Right atrium auricular region (tissue), 2 donors: Measurements from ENCODE around the gene POLD4. TPM values are rescaled to one million over a fixed set of nuclear protein-coding genes. Genes with fewer than 3 reads are reported as not detected.

Experiments
- DNase-seq: peaks from one replicate; pipeline ENCODE4 v3.0.0-alpha.2; 2019; ENCODE audit warnings: low spot score
- H3K27ac ChIP-seq, 2 donors: fragments of 200-600 bp; sonication (generic); 1 replicate in 1 of 2; 2 replicates in 1 of 2; pipeline ENCODE4 v1.5.1; 2016 to 2019
- H3K27me3 ChIP-seq, 2 donors: fragments of 200-600 bp; sonication (generic); one replicate each; pipeline versions ENCODE4 v1.5.1 to v1.6.0; 2017 to 2019
- H3K36me3 ChIP-seq: fragments of 200-600 bp; sonication (generic); one replicate; pipeline ENCODE4 v1.5.1; 2016
- H3K4me1 ChIP-seq, 2 donors: fragments of 200-600 bp; sonication (generic); one replicate each; pipeline versions ENCODE4 v1.5.1 to v1.6.0; 2017 to 2019
- H3K4me3 ChIP-seq, 2 donors: fragments of 200-600 bp; sonication (generic); 1 replicate in 1 of 2; 2 replicates in 1 of 2; pipeline ENCODE4 v1.5.1; 2017 to 2019; ENCODE audit warnings: mild to moderate bottlenecking in 1 of 2, moderate library complexity in 1 of 2
- H3K9me3 ChIP-seq, 2 donors: fragments of 200-600 bp; sonication (generic); one replicate each; pipeline ENCODE4 v1.5.1; 2019
- total RNA-seq, 2 donors: library from RNA; depleted of rRNA; stranded (reverse); fragments of >200 nt; gene quantifications; one replicate each; pipeline ENCODE4 v1.1.0, GENCODE V29; 2016
- TF ChIP-seq, protein P1 (sequence below), 2 donors: fragments of 200-600 bp; sonication (generic); IDR thresholded peaks; one replicate each; pipeline ENCODE4 v1.5.1; 2019; ENCODE audit warnings: antibody characterized with exemption in 2 of 2

The POLD4 gene
- total RNA-seq, 2 donors from 2014 or later, result 115 to 136 TPM

DNA sequence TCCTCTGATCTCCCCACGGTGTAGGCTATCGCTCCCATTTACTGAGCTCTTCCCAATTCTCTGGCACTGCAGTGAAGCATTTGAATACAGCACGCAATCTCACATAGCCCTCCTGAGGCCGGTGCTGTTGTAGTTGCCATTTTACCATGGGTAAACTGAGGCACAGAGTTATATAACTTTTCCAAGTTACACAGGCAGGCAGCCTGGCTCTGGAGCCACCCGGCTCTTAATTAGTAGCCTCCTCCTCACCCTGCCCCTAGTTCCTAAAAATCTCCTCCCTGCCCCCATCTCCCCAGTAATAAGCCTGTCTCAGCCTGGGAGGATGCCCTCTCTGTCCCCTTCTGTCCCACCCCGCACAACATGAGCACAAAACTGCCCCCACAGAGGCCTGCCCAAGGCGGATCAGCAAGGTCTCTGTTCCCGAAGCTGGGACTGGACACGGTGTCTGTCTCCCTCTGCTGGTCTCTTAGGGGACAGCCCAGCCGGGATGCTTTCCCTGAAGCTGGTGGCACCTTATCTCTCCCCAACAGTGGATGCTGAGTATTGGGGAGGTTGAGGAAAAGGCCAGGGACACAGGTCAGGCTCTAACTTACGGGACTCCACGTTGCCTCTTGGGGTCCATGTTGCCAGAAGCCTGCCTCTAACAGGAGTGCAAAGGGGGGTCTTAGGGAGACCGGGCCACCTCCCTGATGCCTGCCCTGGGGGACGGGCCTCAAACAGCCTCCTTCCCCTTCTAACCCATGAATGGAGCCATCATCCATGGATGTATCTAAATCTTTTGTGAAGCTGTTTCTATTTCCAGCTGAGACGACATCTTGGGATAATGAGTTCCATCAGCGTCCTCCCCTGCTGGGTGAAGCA lies 29.2 kb upstream of the POLD4 start:
- TF ChIP-seq, protein P1, sequence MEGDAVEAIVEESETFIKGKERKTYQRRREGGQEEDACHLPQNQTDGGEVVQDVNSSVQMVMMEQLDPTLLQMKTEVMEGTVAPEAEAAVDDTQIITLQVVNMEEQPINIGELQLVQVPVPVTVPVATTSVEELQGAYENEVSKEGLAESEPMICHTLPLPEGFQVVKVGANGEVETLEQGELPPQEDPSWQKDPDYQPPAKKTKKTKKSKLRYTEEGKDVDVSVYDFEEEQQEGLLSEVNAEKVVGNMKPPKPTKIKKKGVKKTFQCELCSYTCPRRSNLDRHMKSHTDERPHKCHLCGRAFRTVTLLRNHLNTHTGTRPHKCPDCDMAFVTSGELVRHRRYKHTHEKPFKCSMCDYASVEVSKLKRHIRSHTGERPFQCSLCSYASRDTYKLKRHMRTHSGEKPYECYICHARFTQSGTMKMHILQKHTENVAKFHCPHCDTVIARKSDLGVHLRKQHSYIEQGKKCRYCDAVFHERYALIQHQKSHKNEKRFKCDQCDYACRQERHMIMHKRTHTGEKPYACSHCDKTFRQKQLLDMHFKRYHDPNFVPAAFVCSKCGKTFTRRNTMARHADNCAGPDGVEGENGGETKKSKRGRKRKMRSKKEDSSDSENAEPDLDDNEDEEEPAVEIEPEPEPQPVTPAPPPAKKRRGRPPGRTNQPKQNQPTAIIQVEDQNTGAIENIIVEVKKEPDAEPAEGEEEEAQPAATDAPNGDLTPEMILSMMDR (IDR thresholded peaks at IDR 0.05), result peak; percentile 96 to 98
- Histone ChIP-seq H3K9me3 (no peaks in the 10 kb centered on the region), H3K27me3 (no peaks in the 10 kb centered on the region), H3K27ac (no peak overlapping the region), H3K4me1 (peaks cover 0 to 4% of the 10 kb centered on the region in 2 donors), H3K36me3 (no peaks in the 10 kb centered on the region), H3K4me3 (no peak overlapping the region)
- peak; percentile 86 for DNase-seq

DNA sequence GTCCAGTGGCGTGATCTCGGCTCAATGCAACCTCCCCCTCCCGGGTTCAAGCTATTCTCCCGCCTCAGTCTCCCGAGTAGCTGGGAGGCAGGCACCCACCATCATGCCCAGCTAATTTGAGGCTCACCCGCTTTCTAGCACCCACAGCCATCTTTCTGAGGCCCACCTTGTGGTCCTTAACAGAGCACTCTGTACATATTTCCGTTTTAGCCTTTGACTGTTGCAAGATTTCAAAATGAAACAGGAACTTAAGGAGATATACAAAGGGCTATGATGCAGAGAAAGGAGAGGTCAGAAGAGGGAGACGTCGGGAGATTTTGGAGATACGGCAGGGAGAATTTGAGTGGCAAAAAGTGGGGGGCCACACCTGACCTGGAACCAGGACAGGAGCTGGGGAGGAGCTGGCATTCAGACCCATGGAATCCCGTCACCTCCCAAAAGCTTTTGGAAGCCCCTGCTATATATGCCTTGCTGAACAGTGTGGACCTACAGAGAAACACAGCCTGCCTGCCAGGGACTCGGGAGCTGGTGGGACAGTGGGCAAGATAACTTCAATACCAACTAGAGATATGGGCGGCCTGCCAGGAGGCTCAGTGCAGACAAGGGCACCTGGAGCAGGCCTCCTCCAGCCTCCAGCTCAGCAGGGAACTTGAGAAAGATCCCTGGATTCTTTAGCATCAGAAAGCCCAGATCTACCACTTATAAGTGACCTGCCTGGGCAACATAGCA lies 28.1 kb upstream of the POLD4 start:
- Histone ChIP-seq H3K4me3 (no peak overlapping the region), H3K9me3 (no peaks in the 10 kb centered on the region), H3K27ac (no peak overlapping the region), H3K36me3 (no peaks in the 10 kb centered on the region), H3K4me1 (peaks cover 0 to 4% of the 10 kb centered on the region in 2 donors), H3K27me3 (no peaks in the 10 kb centered on the region)
- TF ChIP-seq, protein P1 (IDR thresholded peaks at IDR 0.05), result no peak
- DNase-seq, result no peak

DNA sequence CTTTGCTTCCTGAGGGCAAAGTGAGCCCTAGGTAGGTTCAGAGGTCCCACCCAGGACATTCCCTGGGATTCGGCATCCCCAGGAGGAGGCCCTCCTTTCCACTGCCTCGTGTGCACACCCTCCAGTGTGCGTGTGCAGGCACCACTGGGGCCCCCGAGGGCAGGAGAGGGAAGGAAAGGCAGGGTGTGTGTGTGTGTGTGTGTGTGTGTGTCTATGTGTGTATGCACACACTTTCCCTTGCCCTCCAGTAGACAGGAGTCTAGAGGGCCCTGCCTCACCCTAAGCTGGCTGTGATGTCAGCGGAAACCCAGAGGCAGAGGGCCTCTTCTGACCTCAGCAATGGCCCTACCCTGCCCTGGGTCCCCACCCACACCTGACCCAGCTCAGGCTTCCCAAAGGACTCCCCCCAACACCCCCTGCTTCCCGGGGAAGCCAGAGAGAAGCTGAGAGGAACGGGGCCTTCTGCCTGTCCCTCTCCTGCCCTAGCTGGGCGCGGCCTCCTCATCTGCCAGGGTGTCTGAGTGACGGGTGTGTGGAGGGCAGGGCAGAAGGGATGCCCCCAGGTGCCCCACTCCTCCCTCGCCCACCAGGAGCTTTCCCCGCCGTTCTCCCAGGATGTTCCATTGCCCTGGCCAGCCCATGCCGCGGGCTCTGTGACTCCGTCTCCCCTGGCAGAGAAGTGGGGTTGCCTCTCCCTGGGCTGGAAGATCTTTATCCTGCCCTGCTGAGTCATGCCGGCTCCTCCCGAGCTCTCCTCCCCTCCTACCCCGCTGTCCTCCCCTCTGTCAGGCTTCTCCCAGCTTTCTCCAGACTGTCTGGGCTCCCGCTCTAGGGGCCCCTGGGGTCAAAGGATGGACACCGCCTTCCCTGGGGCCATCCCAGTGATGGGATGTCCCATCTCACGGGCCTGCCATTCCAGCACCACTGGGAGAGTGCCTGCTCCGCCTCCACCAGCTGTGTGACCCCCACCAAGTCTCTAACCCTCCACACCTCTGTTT lies 26.0 kb upstream of the POLD4 start:
- TF ChIP-seq, protein P1 (IDR thresholded peaks at IDR 0.05), result no peak
- no peak for DNase-seq
- Histone ChIP-seq H3K36me3 (no peaks in the 10 kb centered on the region), H3K27me3 (no peaks in the 10 kb centered on the region), H3K27ac (no peak overlapping the region), H3K4me3 (no peak overlapping the region), H3K4me1 (peaks cover 0 to 11% of the 10 kb centered on the region in 2 donors), H3K9me3 (no peaks in the 10 kb centered on the region)

GRCh38 chr11:67378544-67378943 lies 25.2 kb upstream of the POLD4 start:
- no peak for DNase-seq
- no peaks in the 10 kb centered on the region for H3K36me3 ChIP-seq

More at GRCh38 chr11:67378544-67378943, 25.2 kb upstream of the POLD4 start:
- Histone ChIP-seq H3K27me3 (no peaks in the 10 kb centered on the region), H3K9me3 (no peaks in the 10 kb centered on the region), H3K4me1 (peaks cover 0 to 19% of the 10 kb centered on the region in 2 donors), H3K4me3 (no peak overlapping the region), H3K27ac (no peak overlapping the region)
- TF ChIP-seq, protein P1 (IDR thresholded peaks at IDR 0.05), result no peak
